ENCODE data around the gene BEND6.
"Not testable (repeated sequence)": the region's sequence is repeated elsewhere in the genome, so short reads cannot be mapped to it uniquely, and the experiment has no call there.

Gene BEND6

GRCh38 chr6:57040011-57040410 is 85.1 kb downstream of the BEND6 start:
- no peak for DNase-seq

- not testable (repeated sequence) for DNase-seq
Observed at GRCh38 chr6:57044061-57044460, 89.2 kb downstream of the BEND6 start.

GRCh38 chr6:57044568-57044967 is 89.7 kb downstream of the BEND6 start:
- DNase-seq, result no peak

- peak; percentile 74 for DNase-seq
Observed at GRCh38 chr6:57046332-57047256, 91.7 kb downstream of the BEND6 start, which contains the start of gene KIAA1586. Gene KIAA1586, plus strand, starts transcription at chr6:57046693. Its CDS starts 63 bp downstream, at chr6:57046756.

GRCh38 chr6:57047257-57047585 is 92.3 kb downstream of the BEND6 start:
- not testable (repeated sequence) for DNase-seq

GRCh38 chr6:57047859-57048258 is 93.0 kb downstream of the BEND6 start:
- DNase-seq, result not testable (repeated sequence)

- no peak for DNase-seq
Observed at GRCh38 chr6:57048577-57048976, 93.7 kb downstream of the BEND6 start.

- DNase-seq, result no peak
Observed at GRCh38 chr6:57063847-57064246, 108.9 kb downstream of the BEND6 start.

GRCh38 chr6:57064809-57065208 is 109.9 kb downstream of the BEND6 start:
- no peak for DNase-seq

GRCh38 chr6:57068061-57068460 is 113.2 kb downstream of the BEND6 start:
- no peak for DNase-seq

GRCh38 chr6:57069228-57069627 is 114.3 kb downstream of the BEND6 start:
- no peak for DNase-seq

GRCh38 chr6:57069920-57070331 is 115.0 kb downstream of the BEND6 start:
- no peak for DNase-seq

GRCh38 chr6:57072108-57072507 is 117.2 kb downstream of the BEND6 start:
- no peak for DNase-seq

GRCh38 chr6:57074383-57074782 is 119.5 kb downstream of the BEND6 start:
- DNase-seq, result no peak

- DNase-seq, result no peak
Observed at GRCh38 chr6:57075092-57075491, 120.2 kb downstream of the BEND6 start.
